HCT116 (cell line): ENCODE measurements around the gene ABHD12. TPM values are rescaled to one million over a fixed set of nuclear protein-coding genes. Genes with fewer than 3 reads are reported as not detected.

Source experiments
- ATAC-seq: fragments of 200-7000 bp; cut with Tn5 transposase; 2 replicates; pipeline ENCODE4 v1.9.1; 2020; ENCODE audit warnings: mild to moderate bottlenecking, moderate library complexity
- BruUV-seq: library from RNA; stranded (reverse); fragments of 400-500 nt; replicated peaks from 2 replicates; lab custom pipeline; 2021; lab: Mats Ljungman, UMichigan
- CTCF ChIA-PET: fragments of 300-600 bp; sonication (Branson Sonifier 250); formaldehyde crosslinking; loops from one replicate; lab custom pipeline; 2021; ENCODE audit warnings: antibody characterized with exemption; lab: Charles Lee
- POLR2A ChIA-PET: fragments of 300-600, 350-600 bp; sonication (Branson Sonifier 250); formaldehyde crosslinking; loops from one replicate; lab custom pipeline; 2021; ENCODE audit warnings: antibody characterized with exemption; lab: Charles Lee
- RAD21 ChIA-PET, 2 experiments: fragments of 300-600 bp; sonication (Branson Sonifier 250); formaldehyde crosslinking; loops; one replicate each; lab custom pipeline; 2023; ENCODE audit warnings: low total read pairs in 2 of 2; ENCODE audit not compliant: uncharacterized antibody in 2 of 2, unreplicated experiment in 2 of 2, low non-redundant PET in 1 of 2; lab: Charles Lee
- DNase-seq: peaks from one replicate; pipeline ENCODE4 v3.0.0-alpha.2; 2010; ENCODE audit warnings: low read depth, low spot score
- H2AFZ ChIP-seq: fragments of 200-600 bp; shearing (Covaris generic), sonication (generic); 2 replicates; pipeline ENCODE4 v1.6.1; 2017; ENCODE audit warnings: low read depth, mixed run types, mixed read lengths, antibody characterized with exemption, low read length; ENCODE audit not compliant: poor library complexity, severe bottlenecking
- H3K27ac ChIP-seq: 2 replicates; pipeline ENCODE4 v1.5.1; 2012; ENCODE audit warnings: low read depth, low read length
- H3K27me3 ChIP-seq: fragments of 200-600 bp; sonication (generic); 2 replicates; pipeline ENCODE4 v1.6.1; 2016; ENCODE audit warnings: mixed run types, low read length, mixed read lengths; ENCODE audit not compliant: insufficient read depth
- H3K36me3 ChIP-seq, 2 experiments: fragments of 200-500 bp in 1 of 2; fragments of 200-600 bp in 1 of 2; sonication (Bioruptor generic) in 1 of 2; sonication (generic) in 1 of 2; 2 replicates each; pipeline versions ENCODE4 v1.5.1 to v1.6.1; 2014 to 2016; ENCODE audit warnings: low read length in 2 of 2, inconsistent platforms in 1 of 2, mixed read lengths in 1 of 2, mixed run types in 1 of 2; ENCODE audit not compliant: insufficient read depth in 2 of 2, control insufficient read depth in 1 of 2
- H3K4me1 ChIP-seq, 2 experiments: fragments of 200-600 bp in 1 of 2; sonication (generic) in 1 of 2; 2 replicates each; pipeline versions ENCODE4 v1.5.1 to v1.6.1; 2012 to 2017; ENCODE audit warnings: low read length in 2 of 2, inconsistent platforms in 1 of 2, mild to moderate bottlenecking in 1 of 2, mixed read lengths in 1 of 2, mixed run types in 1 of 2, moderate library complexity in 1 of 2; ENCODE audit not compliant: insufficient read depth in 2 of 2, control insufficient read depth in 1 of 2
- H3K4me2 ChIP-seq: fragments of 200-600 bp; sonication (generic); 2 replicates; pipeline ENCODE4 v1.6.1; 2017; ENCODE audit warnings: mixed run types, low read length, mixed read lengths
- H3K4me3 ChIP-seq, 2 experiments: fragments of 200-600 bp in 1 of 2; sonication (generic) in 1 of 2; replicated peaks in 1 of 2; 2 replicates each; pipeline ENCODE4 v1.5.1; 2011 to 2016; ENCODE audit warnings: low read length in 2 of 2, control low read depth in 1 of 2, low read depth in 1 of 2, mild to moderate bottlenecking in 1 of 2, mixed read lengths in 1 of 2, mixed run types in 1 of 2
- H3K79me2 ChIP-seq: fragments of 200-600 bp; sonication (generic); 2 replicates; pipeline ENCODE4 v1.6.1; 2017; ENCODE audit warnings: mild to moderate bottlenecking, mixed run types, low read length, moderate library complexity, mixed read lengths; ENCODE audit not compliant: insufficient read depth
- H3K9ac ChIP-seq: fragments of 200-600 bp; sonication (generic); 2 replicates; pipeline ENCODE4 v1.6.1; 2016; ENCODE audit warnings: low read length, mixed read lengths
- H3K9me2 ChIP-seq: fragments of 200-600 bp; sonication (generic), shearing (Covaris generic); 2 replicates; pipeline ENCODE4 v1.6.1; 2017; ENCODE audit warnings: mixed run types, mild to moderate bottlenecking, moderate library complexity; ENCODE audit not compliant: insufficient read depth
- H3K9me3 ChIP-seq, 2 experiments: fragments of 200-500 bp in 1 of 2; fragments of 200-600 bp in 1 of 2; sonication (Bioruptor generic) in 1 of 2; sonication (generic) in 1 of 2; 2 replicates each; pipeline ENCODE4 v1.6.1; 2014 to 2017; ENCODE audit warnings: low read length in 2 of 2, mixed read lengths in 2 of 2, inconsistent platforms in 1 of 2, low read depth in 1 of 2, mild to moderate bottlenecking in 1 of 2, mixed run types in 1 of 2, moderate library complexity in 1 of 2; ENCODE audit not compliant: control insufficient read depth in 1 of 2, insufficient read depth in 1 of 2
- H4K20me1 ChIP-seq: fragments of 200-600 bp; sonication (generic), shearing (Covaris generic); 2 replicates; pipeline ENCODE4 v1.6.1; 2017; ENCODE audit warnings: mixed run types, mild to moderate bottlenecking, moderate library complexity; ENCODE audit not compliant: insufficient read depth
- RAD21 ChIP-seq: IDR thresholded peaks from 2 replicates; pipeline ENCODE4 v1.6.1; 2012; ENCODE audit warnings: low read depth, mild to moderate bottlenecking
- SIN3A ChIP-seq: IDR thresholded peaks from 2 replicates; pipeline ENCODE4 v1.6.1; 2012; ENCODE audit warnings: low read depth
- SRF ChIP-seq: IDR thresholded peaks from 2 replicates; pipeline ENCODE4 v1.6.1; 2012; ENCODE audit warnings: low read depth
- ZNF274 ChIP-seq: fragments of 200-500 bp; sonication (Bioruptor generic); IDR thresholded peaks from 2 replicates; pipeline ENCODE4 v1.6.1; 2014; ENCODE audit warnings: mild to moderate bottlenecking, low read depth, low read length, inconsistent platforms
- intact Hi-C: fragments of 100-400 bp; cut with micrococcal nuclease; formaldehyde crosslinking; loops from 2 replicates; pipeline ENCODE4 v1.10.0; 2022
- total RNA-seq: library from RNA; stranded (reverse); gene quantifications from one replicate; pipeline ENCODE4 v1.2.1, GENCODE V29; 2021; ENCODE audit not compliant: unreplicated experiment
- TF ChIP-seq, protein P1 (sequence below), 3 experiments: fragments of 200-600 bp in 1 of 3; sonication (generic) in 1 of 3; IDR thresholded peaks in 2 of 3; conservative IDR thresholded peaks in 1 of 3; 2 replicates each; pipeline ENCODE4 v1.5.1; 2012 to 2017; ENCODE audit warnings: low read depth in 2 of 3, low read length in 2 of 3, antibody characterized with exemption in 1 of 3, borderline replicate concordance in 1 of 3, control low read depth in 1 of 3, mild to moderate bottlenecking in 1 of 3, mixed read lengths in 1 of 3, mixed run types in 1 of 3, moderate library complexity in 1 of 3; ENCODE audit not compliant: insufficient read depth in 1 of 3
- TF ChIP-seq, protein P2 (sequence below): IDR thresholded peaks from 2 replicates; pipeline ENCODE4 v1.6.1; 2011; ENCODE audit warnings: mild to moderate bottlenecking, low read length, moderate library complexity; ENCODE audit not compliant: insufficient replicate concordance; ENCODE audit errors: extremely low read depth

The ABHD12 gene
- total RNA-seq, 1 experiment from 2014 or later = 31.7 TPM

DNA sequence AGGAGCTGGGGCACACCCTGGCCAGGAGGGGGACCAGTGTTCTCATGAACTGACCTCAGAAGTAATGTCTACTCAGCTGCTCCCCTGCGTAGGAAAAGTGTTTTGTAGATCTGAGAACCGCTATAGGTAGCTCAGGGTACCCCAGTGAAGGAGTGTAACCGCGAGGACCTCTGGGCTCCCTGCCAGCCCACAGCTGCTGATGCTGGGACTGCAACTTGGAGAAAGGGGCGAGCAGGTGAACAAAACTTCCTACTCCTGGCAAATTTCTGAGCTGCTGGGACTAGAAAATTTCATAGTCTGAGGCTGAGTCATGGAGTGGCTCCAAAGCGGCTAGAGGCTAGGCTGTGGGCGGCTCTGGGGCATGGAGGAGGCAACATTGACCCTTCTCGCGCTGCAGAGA, 90.8 kb downstream of the ABHD12 start:
- Histone ChIP-seq H3K27ac (peak overlapping the region; percentile 42; the same call in 1 of the 2 replicates), H3K9me3 (no peaks in the 10 kb centered on the region), H3K36me3 (peaks cover 3 to 6% of the 10 kb centered on the region in 2 experiments; a peak in 1 of 4 replicates), H3K4me3 (no peak overlapping the region), H2AFZ (no peak overlapping the region), H3K27me3 (no peaks in the 10 kb centered on the region), H4K20me1 (no peaks in the 10 kb centered on the region), H3K9me2 (no peaks in the 10 kb centered on the region), H3K4me2 (peak overlapping the region; percentile 41), H3K4me1 (peaks cover 29 to 34% of the 10 kb centered on the region in 2 experiments), H3K9ac (no peak overlapping the region), H3K79me2 (no peaks in the 10 kb centered on the region)
- POLR2A ChIA-PET = interaction anchor here (0.9 to 2.1 kb wide), 2 partner anchors 9 to 52 kb away, joined by 3 to 4 read pairs; partner anchors contain the start of gene PYGB
- ATAC-seq (peak; percentile 4; the same call in 1 of the 2 replicates), DNase-seq (no peak)
- BruUV-seq = no TSS peak
- CTCF ChIA-PET = interaction anchor here (2.0 to 3.3 kb wide), 2 partner anchors 99 to 161 kb away, joined by 4 to 34 read pairs; no protein-coding TSS in a partner anchor
- TF ChIP-seq, protein P1, sequence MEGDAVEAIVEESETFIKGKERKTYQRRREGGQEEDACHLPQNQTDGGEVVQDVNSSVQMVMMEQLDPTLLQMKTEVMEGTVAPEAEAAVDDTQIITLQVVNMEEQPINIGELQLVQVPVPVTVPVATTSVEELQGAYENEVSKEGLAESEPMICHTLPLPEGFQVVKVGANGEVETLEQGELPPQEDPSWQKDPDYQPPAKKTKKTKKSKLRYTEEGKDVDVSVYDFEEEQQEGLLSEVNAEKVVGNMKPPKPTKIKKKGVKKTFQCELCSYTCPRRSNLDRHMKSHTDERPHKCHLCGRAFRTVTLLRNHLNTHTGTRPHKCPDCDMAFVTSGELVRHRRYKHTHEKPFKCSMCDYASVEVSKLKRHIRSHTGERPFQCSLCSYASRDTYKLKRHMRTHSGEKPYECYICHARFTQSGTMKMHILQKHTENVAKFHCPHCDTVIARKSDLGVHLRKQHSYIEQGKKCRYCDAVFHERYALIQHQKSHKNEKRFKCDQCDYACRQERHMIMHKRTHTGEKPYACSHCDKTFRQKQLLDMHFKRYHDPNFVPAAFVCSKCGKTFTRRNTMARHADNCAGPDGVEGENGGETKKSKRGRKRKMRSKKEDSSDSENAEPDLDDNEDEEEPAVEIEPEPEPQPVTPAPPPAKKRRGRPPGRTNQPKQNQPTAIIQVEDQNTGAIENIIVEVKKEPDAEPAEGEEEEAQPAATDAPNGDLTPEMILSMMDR (IDR thresholded peaks at IDR 0.05 in 2 of 3, conservative IDR thresholded peaks at IDR 0.05 in 1 of 3; ENCODE audit: borderline replicate concordance in 1 of 3, insufficient read depth in 1 of 3, low read depth in 2 of 3, low read length in 2 of 3) = no peak
- TF ChIP-seq SRF (no peak), RAD21 (no peak), SIN3A (no peak), ZNF274 (no peak)
- TF ChIP-seq, protein P2, sequence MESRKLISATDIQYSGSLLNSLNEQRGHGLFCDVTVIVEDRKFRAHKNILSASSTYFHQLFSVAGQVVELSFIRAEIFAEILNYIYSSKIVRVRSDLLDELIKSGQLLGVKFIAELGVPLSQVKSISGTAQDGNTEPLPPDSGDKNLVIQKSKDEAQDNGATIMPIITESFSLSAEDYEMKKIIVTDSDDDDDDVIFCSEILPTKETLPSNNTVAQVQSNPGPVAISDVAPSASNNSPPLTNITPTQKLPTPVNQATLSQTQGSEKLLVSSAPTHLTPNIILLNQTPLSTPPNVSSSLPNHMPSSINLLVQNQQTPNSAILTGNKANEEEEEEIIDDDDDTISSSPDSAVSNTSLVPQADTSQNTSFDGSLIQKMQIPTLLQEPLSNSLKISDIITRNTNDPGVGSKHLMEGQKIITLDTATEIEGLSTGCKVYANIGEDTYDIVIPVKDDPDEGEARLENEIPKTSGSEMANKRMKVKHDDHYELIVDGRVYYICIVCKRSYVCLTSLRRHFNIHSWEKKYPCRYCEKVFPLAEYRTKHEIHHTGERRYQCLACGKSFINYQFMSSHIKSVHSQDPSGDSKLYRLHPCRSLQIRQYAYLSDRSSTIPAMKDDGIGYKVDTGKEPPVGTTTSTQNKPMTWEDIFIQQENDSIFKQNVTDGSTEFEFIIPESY = no peak
- RAD21 ChIA-PET = no interaction called here
- intact Hi-C loops = loop anchor here (10.0 kb wide), 2 partner anchors 45 to 275 kb away; no protein-coding TSS in a partner anchor
